SU-DHL-6 (cell line): Measurements from ENCODE around the gene CRYBA4.

ENCODE experiments used
- EZH2phosphoT487 ChIP-seq: fragments of 200-600 bp; sonication (generic), shearing (Covaris generic); conservative IDR thresholded peaks from 2 replicates; pipeline ENCODE4 v1.6.1; 2018; ENCODE audit warnings: mild to moderate bottlenecking, antibody characterized with exemption, low read length, moderate library complexity, mixed read lengths
- TF ChIP-seq, protein P1 (sequence below): fragments of 200-600 bp; sonication (generic); IDR thresholded peaks from one replicate; pipeline ENCODE4 v1.5.1; 2017; ENCODE audit warnings: antibody characterized with exemption, mild to moderate bottlenecking, low read length, moderate library complexity; ENCODE audit not compliant: insufficient read depth, poor library complexity, severe bottlenecking

DNA sequence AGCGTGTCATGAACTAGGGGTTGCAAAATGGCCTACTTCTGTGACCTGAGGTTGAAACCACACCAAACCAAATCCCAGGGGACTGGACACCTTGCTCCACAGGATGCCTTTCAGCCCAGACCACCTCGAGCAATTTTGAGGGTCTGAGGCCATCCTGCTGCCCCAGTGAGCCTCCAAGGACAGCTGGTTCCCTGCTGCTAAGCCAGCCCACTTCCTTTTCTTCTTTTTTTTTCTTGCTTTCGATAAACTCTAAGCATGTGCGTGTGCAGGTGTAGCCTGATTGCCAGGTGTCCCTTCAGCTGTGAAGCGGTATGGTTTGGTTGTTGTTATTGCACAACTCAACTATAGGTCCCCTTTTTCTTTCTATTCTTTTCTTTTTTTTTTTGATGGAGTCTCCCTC, 6.6 kb upstream of the CRYBA4 start:
- TF ChIP-seq, protein P1, sequence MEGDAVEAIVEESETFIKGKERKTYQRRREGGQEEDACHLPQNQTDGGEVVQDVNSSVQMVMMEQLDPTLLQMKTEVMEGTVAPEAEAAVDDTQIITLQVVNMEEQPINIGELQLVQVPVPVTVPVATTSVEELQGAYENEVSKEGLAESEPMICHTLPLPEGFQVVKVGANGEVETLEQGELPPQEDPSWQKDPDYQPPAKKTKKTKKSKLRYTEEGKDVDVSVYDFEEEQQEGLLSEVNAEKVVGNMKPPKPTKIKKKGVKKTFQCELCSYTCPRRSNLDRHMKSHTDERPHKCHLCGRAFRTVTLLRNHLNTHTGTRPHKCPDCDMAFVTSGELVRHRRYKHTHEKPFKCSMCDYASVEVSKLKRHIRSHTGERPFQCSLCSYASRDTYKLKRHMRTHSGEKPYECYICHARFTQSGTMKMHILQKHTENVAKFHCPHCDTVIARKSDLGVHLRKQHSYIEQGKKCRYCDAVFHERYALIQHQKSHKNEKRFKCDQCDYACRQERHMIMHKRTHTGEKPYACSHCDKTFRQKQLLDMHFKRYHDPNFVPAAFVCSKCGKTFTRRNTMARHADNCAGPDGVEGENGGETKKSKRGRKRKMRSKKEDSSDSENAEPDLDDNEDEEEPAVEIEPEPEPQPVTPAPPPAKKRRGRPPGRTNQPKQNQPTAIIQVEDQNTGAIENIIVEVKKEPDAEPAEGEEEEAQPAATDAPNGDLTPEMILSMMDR, result no peak
- no peak for TF ChIP-seq EZH2phosphoT487
